C4-2B (cell line): ENCODE data around the gene TMEM59.

Experiments used
- ZFX ChIP-seq: fragments of 450-650 bp; IDR thresholded peaks from 2 replicates; pipeline ENCODE4 v1.6.1; 2017
- TF ChIP-seq, protein P1 (sequence below): fragments of 450-650 bp; conservative IDR thresholded peaks from 2 replicates; pipeline ENCODE4 v1.5.1; 2017; ENCODE audit warnings: mild to moderate bottlenecking

DNA sequence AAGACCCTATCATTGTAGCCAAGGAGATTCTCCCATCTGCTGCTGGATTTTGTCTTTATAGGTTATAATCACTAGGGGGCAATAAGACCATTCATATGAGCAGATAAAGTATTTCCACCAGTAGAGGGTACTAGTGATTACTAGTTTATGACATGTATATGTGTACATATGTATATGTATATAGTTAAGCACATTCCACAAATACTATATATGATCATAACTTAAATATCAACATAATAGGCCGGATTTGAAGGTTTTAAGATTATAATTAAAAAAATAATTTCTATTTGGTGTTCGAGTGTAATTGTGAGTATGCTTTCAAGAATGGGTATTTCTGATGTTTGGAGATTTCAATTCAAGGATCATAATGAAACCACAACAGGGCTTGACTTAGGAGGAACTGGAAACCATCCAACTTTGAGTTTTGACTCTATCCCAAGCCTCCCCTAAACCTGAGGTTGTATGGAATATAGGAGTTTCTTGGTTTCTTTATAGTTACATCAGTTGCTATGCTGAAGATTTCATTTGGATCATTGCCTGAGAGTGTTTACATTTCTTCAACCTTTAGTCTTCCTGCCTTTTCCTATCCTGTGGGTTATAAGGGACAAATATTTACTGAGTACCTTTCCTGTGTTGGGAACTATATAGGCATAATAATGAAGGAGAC, 17.3 kb upstream of the TMEM59 start:
- TF ChIP-seq, protein P1, sequence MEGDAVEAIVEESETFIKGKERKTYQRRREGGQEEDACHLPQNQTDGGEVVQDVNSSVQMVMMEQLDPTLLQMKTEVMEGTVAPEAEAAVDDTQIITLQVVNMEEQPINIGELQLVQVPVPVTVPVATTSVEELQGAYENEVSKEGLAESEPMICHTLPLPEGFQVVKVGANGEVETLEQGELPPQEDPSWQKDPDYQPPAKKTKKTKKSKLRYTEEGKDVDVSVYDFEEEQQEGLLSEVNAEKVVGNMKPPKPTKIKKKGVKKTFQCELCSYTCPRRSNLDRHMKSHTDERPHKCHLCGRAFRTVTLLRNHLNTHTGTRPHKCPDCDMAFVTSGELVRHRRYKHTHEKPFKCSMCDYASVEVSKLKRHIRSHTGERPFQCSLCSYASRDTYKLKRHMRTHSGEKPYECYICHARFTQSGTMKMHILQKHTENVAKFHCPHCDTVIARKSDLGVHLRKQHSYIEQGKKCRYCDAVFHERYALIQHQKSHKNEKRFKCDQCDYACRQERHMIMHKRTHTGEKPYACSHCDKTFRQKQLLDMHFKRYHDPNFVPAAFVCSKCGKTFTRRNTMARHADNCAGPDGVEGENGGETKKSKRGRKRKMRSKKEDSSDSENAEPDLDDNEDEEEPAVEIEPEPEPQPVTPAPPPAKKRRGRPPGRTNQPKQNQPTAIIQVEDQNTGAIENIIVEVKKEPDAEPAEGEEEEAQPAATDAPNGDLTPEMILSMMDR: peak; percentile 94
- no peak for TF ChIP-seq ZFX
